Measurements from ENCODE around the gene TMCC3.

TMCC3 gene

GRCh38 chr12:94678849-94679248, 28.5 kb upstream of the TMCC3 start:
- no peak overlapping the region for H2AFZ ChIP-seq (ENCODE audit: low read depth, low read length)
- H3K9ac ChIP-seq (ENCODE audit: low read depth, low read length) = no peak overlapping the region
- H3K4me2 ChIP-seq (ENCODE audit: insufficient read depth, low read length) = no peak overlapping the region
- TF ChIP-seq CTCF (IDR thresholded peaks at IDR 0.05; ENCODE audit: borderline replicate concordance, extremely low read depth, low read length, poor library complexity, severe bottlenecking) (no peak), EZH2 (IDR thresholded peaks at IDR 0.05; ENCODE audit: borderline replicate concordance, low read depth, low read length, severe bottlenecking) (no peak)
- no peaks in the 10 kb centered on the region for H3K27me3 ChIP-seq (ENCODE audit: insufficient read depth, low read length, poor library complexity)
- H3K36me3 ChIP-seq (ENCODE audit: insufficient read depth, low read length) = no peaks in the 10 kb centered on the region
- ATAC-seq (ENCODE audit: insufficient read depth, low read depth) (no peak), DNase-seq (no peak)
- no peaks in the 10 kb centered on the region for H3K4me1 ChIP-seq (ENCODE audit: insufficient read depth, low read length)
- no peaks in the 10 kb centered on the region for H3K9me3 ChIP-seq (ENCODE audit: insufficient read depth, low read length, severe bottlenecking)
- no peaks in the 10 kb centered on the region for H4K20me1 ChIP-seq (ENCODE audit: insufficient read depth, low read length)
- no peaks in the 10 kb centered on the region for H3K79me2 ChIP-seq (ENCODE audit: insufficient read depth, low read length)
- no peak overlapping the region for H3K27ac ChIP-seq (ENCODE audit: low read length)
- H3K4me3 ChIP-seq (ENCODE audit: low read depth in 1 of 2, low read length in 2 of 2) = no peak overlapping the region

GRCh38 chr12:94678379-94678778, 28.0 kb upstream of the TMCC3 start:
- Histone ChIP-seq H3K4me3 (ENCODE audit: low read depth in 1 of 2, low read length in 2 of 2) (no peak overlapping the region), H2AFZ (ENCODE audit: low read depth, low read length) (no peak overlapping the region), H3K79me2 (ENCODE audit: insufficient read depth, low read length) (no peaks in the 10 kb centered on the region), H3K4me2 (ENCODE audit: insufficient read depth, low read length) (no peak overlapping the region), H3K9me3 (ENCODE audit: insufficient read depth, low read length, severe bottlenecking) (no peaks in the 10 kb centered on the region), H3K27me3 (ENCODE audit: insufficient read depth, low read length, poor library complexity) (peaks cover 3% of the 10 kb centered on the region), H3K9ac (ENCODE audit: low read depth, low read length) (no peak overlapping the region), H4K20me1 (ENCODE audit: insufficient read depth, low read length) (no peaks in the 10 kb centered on the region), H3K27ac (ENCODE audit: low read length) (no peak overlapping the region), H3K36me3 (ENCODE audit: insufficient read depth, low read length) (no peaks in the 10 kb centered on the region), H3K4me1 (ENCODE audit: insufficient read depth, low read length) (no peaks in the 10 kb centered on the region)
- DNase-seq (no peak), ATAC-seq (ENCODE audit: insufficient read depth, low read depth) (no peak)
- TF ChIP-seq EZH2 (IDR thresholded peaks at IDR 0.05; ENCODE audit: borderline replicate concordance, low read depth, low read length, severe bottlenecking) (no peak), CTCF (IDR thresholded peaks at IDR 0.05; ENCODE audit: borderline replicate concordance, extremely low read depth, low read length, poor library complexity, severe bottlenecking) (no peak)

- Histone ChIP-seq H3K27ac (ENCODE audit: low read length) (no peak overlapping the region), H3K4me2 (ENCODE audit: insufficient read depth, low read length) (no peak overlapping the region), H3K9ac (ENCODE audit: low read depth, low read length) (no peak overlapping the region), H3K9me3 (ENCODE audit: insufficient read depth, low read length, severe bottlenecking) (no peaks in the 10 kb centered on the region), H2AFZ (ENCODE audit: low read depth, low read length) (no peak overlapping the region), H3K79me2 (ENCODE audit: insufficient read depth, low read length) (no peaks in the 10 kb centered on the region), H3K27me3 (ENCODE audit: insufficient read depth, low read length, poor library complexity) (peaks cover 4% of the 10 kb centered on the region), H3K4me3 (ENCODE audit: low read depth in 1 of 2, low read length in 2 of 2) (no peak overlapping the region), H3K4me1 (ENCODE audit: insufficient read depth, low read length) (no peaks in the 10 kb centered on the region), H4K20me1 (ENCODE audit: insufficient read depth, low read length) (no peaks in the 10 kb centered on the region), H3K36me3 (ENCODE audit: insufficient read depth, low read length) (no peaks in the 10 kb centered on the region)
- no peak for TF ChIP-seq CTCF (IDR thresholded peaks at IDR 0.05; ENCODE audit: borderline replicate concordance, extremely low read depth, low read length, poor library complexity, severe bottlenecking)
- TF ChIP-seq EZH2 (IDR thresholded peaks at IDR 0.05; ENCODE audit: borderline replicate concordance, low read depth, low read length, severe bottlenecking) = no peak
- ATAC-seq (ENCODE audit: insufficient read depth, low read depth) (no peak), DNase-seq (no peak)
These were observed 27.4 kb upstream of the TMCC3 start for GRCh38 chr12:94677778-94678177.

GRCh38 chr12:94676922-94677321, 26.6 kb upstream of the TMCC3 start:
- H3K4me2 ChIP-seq (ENCODE audit: insufficient read depth, low read length) = no peak overlapping the region
- ATAC-seq (ENCODE audit: insufficient read depth, low read depth) (no peak), DNase-seq (no peak)
- H3K79me2 ChIP-seq (ENCODE audit: insufficient read depth, low read length) = no peaks in the 10 kb centered on the region
- no peaks in the 10 kb centered on the region for H3K36me3 ChIP-seq (ENCODE audit: insufficient read depth, low read length)
- no peaks in the 10 kb centered on the region for H3K9me3 ChIP-seq (ENCODE audit: insufficient read depth, low read length, severe bottlenecking)
- TF ChIP-seq EZH2 (IDR thresholded peaks at IDR 0.05; ENCODE audit: borderline replicate concordance, low read depth, low read length, severe bottlenecking) (no peak), CTCF (IDR thresholded peaks at IDR 0.05; ENCODE audit: borderline replicate concordance, extremely low read depth, low read length, poor library complexity, severe bottlenecking) (no peak)
- no peaks in the 10 kb centered on the region for H3K4me1 ChIP-seq (ENCODE audit: insufficient read depth, low read length)
- no peaks in the 10 kb centered on the region for H4K20me1 ChIP-seq (ENCODE audit: insufficient read depth, low read length)
- H3K27ac ChIP-seq (ENCODE audit: low read length) = no peak overlapping the region
- H2AFZ ChIP-seq (ENCODE audit: low read depth, low read length) = no peak overlapping the region
- no peak overlapping the region for H3K4me3 ChIP-seq (ENCODE audit: low read depth in 1 of 2, low read length in 2 of 2)
- H3K9ac ChIP-seq (ENCODE audit: low read depth, low read length) = no peak overlapping the region
- peaks cover 7% of the 10 kb centered on the region for H3K27me3 ChIP-seq (ENCODE audit: insufficient read depth, low read length, poor library complexity)
